NCI-H2081 treated with DMSO at 0.1 percent for 48 hours (cell line): ENCODE data around the gene HOXA7.

Experiments used
- DNase-seq: peaks from one replicate; lab custom pipeline; 2025; lab: John Stamatoyannopoulos, UW

The HOXA7 gene

DNA sequence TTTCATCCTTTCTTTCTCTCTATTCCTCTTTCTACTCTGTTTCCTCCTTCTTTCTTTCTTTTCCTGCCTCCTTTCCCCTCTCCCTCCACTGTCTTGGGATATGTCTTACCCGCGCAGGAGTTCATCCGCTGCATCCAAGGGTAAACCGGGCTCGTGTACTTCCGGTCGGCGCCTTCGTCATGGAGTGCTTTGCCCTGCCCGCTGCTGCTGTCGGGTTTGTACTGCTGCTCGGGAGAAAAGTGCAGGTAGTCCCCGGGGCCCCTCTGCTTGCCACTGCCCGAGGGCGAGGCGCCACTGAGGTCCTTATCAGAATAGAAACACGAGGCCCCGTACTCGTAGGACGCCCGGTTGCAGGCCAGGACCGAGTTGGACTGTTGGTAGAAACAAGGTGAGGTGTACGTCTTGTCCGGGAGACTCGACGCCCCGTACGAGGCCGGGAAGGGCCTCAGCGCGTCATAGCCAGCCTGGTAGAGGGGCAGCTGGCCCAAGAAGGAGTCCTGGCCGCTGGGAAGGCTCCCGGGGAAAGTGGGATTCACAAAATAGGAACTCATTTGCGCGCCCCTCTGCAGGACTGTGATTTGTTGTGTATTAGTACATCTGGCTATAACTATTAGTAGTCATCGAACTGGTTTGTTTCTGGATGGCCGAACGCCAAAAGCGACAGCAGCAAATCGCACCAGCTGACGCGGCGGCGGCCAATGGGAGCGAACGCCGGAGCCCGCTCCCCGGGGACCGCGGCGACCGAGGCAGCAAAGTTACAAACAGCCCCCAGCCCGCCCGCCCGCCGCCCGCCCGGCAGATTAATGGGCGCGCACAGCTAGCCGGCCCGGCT is 9.1 kb downstream of the HOXA7 start, which contains the start of gene HOXA6:
Gene HOXA6, minus strand, starts transcription at position 576 of the 832 bp plus-strand sequence. Its CDS starts 25 bp downstream, at position 551.
- DNase-seq = no peak

DNA sequence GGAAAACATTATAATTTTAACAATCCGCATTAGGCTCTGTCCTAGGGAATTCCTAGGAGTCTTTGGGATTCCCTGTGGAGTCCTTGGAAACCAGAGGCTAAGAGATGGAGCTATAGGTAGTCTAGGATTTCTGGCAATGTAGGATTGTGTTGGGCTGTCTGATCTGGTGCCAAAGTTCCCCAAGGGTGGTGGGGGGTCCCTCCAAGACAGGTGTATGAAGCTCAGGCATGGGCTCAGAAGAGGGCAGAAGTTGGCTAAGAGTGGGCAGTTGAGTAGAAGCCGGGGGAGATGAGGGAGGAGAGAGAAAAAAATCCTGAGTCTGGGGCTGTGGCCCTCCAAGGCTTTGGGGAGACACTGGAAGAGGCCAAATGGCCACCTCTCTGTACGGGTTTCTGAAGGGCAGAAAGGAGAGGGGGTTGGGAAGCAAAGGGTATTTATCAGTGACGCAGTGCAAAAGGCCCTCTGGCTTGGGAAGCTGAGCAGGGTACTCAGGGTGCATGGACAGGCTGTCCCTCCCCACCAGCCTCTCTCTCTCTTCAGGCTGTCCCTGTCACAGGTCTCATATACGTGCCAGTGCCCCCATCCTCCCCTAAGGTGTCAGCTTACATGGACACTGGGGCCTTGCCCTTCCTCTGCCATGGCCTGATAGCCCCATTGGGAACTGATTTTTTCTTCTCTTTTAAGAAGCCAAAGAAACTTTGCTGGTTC is 9.8 kb downstream of the HOXA7 start:
- DNase-seq = no peak

DNA sequence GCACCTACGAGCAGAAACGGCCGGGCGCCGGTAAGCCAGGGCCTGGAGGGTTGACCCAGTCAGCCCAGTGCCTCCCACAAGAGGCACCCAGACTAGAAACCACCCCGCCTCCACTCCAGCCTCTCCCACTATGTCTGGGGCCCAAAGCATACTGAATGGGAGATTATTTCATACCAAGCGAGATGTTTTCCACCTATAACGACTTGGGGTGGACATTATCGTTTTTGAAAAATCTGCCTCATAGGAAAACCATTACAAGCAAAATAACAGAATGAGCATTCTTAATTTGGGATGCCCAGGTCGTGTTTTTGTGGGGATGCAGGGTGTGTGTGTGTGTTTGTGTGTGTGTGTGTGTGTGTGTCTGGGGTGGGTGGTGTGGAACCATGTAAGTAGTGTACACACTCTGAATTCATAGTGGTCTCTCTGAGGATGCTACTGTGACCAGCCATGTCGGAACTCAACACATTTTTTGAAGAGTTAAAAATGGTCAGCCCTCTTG is 10.5 kb downstream of the HOXA7 start:
- no peak for DNase-seq

DNA sequence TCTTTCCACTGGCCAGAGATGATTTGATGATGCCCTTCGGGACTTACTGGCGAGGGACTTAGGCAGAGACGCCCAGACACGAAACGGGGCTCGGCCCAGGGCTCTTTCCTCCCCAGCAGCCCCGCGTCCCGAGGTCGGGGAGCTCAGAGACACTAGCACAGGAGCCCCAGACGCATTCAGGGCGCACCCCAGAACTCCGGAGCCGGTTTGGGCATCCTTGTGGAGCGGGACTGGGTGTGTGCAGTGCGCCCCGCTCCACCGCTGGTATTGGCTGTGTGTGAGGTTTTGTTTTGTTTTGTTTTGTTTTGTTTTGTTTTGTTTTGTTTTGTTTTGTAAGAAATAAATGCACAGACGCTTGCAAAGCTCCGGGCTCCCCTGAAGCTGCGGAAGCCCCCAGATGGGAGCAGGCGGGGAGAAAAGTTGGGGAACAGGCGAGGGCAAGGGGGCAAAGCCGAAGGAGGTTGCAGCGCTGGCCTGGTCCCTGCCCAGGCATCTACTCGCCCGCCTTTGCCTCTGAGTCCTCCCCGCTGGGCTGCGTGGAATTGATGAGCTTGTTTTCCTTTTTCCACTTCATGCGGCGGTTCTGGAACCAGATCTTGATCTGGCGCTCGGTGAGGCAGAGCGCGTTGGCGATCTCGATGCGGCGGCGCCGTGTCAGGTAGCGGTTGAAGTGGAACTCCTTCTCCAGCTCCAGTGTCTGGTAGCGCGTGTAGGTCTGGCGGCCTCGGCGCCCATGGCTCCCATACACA is 11.1 kb downstream of the HOXA7 start:
- DNase-seq = no peak

DNA sequence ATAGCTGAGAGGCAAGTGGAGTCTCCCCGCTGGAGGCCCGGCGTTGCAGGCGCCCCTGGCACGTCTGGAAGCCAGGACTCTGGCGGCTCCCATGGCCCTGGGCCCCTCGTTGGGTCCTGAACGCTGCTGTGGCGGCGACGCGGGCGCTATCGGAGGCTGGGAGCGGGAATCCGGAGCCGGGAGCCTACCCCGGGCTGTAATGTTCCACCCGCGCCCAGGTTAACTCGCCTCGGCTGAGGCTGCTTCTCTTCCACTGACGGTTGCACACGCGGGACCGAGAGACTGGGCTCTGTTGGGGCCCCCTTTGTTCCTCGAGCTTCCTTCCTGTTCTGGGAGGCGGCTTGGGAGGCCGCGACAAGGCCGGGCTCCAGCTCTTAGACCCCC is 11.7 kb downstream of the HOXA7 start:
- DNase-seq = no peak

DNA sequence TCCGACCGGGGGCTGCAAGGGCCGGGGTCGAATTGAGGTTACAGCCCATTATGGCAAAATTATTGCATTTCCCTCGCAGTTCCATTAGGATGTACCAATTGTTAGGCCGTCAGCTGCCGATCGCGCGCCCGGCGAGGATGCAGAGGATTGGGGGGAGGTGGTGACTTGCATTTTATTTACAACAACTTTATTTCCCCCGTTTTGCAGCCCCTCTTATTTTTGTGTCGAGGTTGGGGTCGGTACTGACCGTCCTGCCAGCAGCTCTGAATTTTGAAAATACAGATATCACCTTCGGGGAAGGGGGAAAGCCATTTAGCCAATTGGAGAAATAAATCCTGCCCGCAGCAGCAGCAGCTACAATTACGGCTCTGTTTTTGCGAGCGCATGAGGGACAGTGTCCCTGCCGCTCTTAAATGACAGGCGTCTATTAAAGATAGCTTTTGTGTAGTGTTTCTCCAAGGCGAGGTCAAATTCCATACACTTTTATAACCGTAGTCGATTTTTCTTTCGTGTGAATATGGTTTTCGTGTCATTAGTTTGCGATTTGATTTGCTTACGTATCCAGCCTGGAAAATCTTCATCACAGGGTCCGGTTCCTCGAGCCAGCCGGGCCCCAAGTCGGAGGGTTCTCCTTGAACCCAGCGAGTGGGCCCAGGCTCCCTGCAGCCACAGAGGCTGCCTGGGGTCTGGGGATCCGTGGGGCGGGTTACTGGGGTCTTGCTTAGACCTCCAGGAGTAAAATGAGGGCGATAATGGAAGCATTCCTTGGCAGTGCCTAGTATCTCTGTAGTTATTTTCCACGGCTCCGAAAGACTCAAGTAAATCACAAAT is 12.3 kb downstream of the HOXA7 start:
- no peak for DNase-seq

DNA sequence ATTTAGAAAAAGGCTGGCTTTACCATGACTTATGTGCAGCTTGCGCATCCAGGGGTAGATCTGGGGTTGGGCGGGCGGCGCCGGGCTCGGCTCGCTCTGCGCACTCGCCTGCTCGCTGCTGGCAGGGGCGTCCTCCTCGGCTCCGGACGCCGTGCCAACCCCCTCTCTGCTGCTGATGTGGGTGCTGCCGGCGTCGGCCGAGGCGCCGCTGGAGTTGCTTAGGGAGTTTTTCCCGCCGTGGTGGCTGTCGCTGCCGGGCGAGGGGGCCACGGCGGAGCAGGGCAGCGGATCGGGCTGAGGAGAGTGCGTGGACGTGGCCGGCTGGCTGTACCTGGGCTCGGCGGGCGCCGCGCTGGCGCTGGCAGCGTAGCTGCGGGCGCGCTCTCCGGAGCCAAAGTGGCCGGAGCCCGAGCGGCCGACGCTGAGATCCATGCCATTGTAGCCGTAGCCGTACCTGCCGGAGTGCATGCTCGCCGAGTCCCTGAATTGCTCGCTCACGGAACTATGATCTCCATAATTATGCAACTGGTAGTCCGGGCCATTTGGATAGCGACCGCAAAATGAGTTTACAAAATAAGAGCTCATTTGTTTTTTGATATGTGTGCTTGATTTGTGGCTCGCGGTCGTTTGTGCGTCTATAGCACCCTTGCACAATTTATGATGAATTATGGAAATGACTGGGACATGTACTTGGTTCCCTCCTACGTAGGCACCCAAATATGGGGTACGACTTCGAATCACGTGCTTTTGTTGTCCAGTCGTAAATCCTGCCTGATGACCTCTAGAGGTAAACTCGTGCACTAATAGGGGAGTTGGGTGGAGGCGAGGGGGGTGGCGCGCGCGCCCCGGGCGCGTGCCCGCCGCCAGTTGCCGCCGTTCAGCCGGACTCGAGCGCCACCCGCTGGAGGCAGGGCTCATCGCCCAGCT is 13.2 kb downstream of the HOXA7 start, which contains the start of gene HOXA5:
Gene HOXA5, minus strand, starts transcription at position 659 of the 927 bp plus-strand sequence. Its CDS starts 74 bp downstream, at position 585.
- DNase-seq = no peak

DNA sequence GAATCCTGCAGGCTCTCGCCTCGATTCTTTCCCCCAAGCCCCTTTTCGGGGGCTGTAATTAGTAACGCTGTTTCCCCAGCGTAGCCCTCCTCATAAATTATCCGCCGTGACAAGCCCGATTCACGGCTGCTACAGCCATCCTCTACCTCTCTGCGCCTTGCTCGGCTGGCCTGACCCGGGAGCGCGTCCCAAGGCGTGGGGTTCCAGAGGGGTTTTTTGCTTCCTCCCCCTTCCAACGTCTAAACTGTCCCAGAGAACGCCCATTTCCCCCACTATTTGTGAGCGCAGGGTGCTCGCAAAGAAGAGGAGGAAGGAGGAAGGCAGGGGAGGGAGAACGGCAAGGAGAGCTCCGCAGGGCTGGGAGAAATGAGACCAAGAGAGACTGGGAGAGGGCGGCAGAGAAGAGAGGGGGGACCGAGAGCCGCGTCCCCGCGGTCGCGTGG is 13.9 kb downstream of the HOXA7 start:
- no peak for DNase-seq

DNA sequence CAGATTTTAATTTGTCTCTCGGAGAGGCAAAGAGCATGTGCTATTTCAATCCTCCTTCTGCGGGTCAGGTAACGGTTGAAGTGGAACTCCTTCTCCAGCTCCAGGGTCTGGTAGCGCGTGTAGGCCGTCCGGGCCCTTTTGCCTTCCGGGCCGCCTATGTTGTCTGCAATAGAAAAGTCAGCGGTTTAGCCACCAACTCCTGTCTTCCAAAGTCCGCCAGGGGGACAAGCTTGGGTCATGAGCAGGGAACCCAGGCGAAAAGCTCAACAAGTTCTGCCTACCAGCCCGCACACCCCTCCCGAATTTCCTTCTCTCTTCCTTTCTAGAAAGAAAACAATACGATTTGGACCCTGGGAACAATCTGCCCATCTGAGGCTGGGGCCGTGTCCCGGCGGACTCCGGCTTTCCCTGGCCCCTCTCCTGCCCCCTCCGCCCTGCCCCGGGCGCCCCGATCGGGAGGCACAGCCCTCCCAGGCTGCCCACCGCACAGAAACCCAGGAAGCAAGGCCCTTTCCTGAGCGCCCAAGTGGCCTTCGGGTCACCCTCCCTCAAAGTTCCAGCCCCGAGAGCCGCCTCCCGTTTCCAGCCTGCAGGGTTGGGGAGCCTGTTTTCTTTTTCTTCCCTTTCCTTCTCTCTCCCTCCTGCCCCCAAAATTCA is 14.4 kb downstream of the HOXA7 start:
- DNase-seq = no peak

DNA sequence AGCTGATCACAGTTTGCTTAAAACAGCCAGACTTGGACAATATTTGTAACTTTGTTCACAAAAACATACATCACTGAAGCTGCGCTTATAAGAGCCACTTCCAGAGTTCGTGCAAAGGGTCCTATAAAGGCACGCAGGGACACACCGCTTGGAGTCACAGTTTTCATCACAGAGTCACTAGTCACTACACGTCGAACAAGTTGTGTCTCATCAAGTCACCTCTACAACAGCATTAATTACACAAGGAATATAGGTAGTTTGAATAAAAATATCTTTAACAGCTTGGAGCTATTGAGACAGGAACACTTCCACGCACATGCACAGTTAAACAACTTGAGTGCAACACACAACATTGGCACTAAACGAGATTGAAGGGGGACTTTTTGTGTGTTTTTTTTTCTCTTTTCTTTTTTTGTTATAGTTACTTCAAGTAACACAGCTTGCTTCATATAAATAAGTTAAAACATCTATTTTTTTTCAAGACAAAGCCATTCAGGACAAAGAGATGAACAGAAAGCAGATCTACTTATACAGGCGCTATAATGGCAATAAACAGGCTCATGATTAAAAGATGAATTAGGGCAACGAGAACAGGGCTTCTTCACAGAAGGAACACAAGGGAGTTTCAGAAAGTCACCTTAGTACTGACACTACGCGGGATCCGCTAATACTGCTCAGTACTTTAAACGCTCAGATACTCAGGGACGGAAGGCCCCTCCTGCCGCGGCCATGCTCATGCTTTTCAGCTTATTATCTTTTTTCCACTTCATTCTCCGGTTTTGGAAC is 15.1 kb downstream of the HOXA7 start:
- no peak for DNase-seq

DNA sequence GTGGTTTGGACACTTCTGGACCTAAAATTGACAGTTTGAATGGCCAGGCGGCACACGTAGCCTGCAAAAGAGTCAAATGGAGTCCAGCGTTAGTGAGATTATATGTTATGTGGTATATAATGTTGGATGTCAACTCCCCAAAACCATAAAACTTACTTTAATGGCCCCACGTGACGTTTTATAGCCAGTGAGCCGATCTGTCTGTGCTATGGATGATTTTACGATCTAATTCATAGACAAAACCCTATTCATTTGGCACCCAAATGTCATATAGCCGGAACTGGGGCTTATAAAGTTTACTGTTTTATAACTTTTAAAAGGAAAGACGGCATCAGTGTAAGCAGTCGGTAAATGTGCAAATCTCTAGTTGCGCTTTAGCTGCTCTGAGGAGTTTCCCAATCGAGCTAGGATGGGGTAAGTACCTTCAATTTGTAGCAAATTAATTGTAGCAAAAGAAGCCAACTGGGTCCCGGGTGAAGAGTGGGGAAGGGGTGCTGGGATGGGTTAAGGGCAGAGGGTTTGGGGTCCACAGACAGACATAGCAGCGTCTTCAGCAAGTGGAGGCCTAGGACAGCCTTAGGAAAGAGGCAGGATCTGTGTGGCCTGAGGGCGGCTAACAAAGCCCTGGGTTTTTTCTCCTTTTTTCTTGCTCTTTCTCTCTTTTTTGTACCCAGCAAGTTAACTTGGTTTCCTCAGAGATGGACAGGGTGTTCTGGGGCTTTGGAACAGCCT is 16.2 kb downstream of the HOXA7 start:
- no peak for DNase-seq

DNA sequence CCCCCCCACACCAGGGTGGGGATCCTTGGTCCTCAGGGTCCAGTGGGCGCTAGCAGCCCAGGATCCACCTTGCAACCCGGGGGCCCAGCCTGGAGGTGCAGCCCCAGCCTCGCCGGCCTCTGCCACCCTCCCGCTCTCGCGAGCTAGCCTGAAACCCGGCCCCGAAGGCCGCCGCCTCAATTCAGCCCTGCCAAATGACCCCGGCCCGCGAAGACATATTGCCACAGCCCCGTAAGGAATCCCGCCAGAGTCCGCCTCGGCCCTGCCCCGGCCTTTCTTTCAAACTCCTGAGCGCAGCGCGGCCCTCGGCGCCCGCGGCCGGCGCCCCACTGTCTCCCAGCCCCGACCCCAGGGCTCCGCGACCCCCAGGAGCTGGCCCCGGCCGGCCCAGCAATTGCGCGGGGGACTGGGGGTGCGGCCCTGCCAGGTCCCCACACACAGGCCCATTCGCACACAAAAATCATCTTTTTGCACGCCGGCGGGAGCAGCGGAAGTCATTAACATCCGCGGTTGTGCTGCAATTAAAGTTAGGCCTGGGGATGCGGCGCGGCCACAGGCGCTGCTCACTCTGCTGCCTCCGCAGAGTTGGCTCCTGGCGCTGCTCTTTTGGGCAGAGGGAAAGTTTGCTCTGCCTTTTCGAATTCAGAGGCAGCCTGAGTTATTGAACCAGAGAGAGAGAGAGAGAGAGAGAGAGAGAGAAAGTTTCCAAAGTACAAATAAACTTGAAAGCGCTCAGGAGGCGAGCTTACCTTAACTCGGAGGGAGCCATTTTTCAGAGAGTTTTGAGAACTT is 16.9 kb downstream of the HOXA7 start:
- DNase-seq = no peak

DNA sequence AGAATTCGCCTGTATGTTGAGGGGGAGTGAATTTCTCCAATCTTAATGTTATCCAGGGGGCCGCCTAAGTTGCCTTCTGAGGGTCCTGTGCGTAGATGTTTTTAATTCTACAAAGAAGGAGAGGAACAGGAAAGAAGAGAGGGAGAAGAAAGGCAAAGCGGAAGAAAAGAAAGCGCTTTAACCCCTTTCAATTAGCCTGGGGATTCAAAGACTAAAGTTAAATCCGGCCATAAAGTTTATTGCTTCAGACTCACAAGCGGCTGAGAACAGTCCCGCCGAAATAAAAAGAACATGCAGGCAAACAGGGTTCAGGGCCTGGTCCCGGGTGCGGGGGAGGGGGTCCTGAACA is 17.5 kb downstream of the HOXA7 start:
- DNase-seq = no peak

DNA sequence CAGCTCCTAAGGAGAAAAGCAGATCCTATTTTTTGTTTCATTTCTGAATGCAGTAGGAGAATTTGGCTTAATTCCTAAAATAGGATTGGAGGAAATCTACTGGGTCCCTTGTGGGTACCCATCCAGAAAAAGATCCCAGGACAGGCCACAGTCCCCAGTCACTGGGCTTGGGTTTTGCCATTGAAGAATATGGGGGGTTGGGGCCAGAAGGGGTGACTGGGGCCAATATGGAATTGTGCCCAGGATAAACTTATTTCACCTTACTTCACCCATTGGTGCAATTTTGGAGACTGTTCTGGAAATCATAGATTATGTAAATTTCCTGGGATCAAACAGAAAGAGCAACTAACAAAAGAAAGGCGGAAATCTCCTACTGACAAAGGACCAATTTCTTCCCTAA is 18.0 kb downstream of the HOXA7 start:
- DNase-seq = no peak

DNA sequence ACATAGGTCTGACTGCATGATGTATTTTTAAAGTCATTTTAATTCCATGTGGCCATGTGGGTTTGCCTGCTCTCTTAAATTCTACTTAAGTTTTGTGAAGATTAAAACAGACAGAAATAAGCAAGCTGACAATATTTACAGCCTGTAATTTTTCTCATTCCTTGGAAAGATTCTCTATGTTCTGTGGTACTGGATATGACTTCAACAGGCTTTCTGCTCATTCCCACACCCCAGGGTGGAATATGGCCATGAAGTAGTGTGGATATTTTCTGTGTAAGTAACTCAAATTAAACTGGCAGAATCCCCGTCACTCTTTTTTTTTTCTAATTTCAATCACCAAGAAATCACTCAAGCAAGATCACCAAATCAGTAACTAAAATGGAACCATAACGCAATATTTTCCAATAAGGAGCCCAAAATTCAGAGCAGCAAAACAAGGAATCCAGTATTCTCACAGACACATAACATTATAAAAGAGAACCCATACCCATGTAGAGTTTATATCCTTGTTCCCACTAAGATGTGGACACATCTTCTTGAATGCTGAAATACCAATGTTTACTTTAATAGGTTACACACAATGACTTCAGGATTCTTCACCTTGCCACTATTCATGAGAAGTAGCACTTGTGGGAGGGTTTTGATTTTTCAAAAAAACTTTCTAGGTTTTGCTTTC is 18.7 kb downstream of the HOXA7 start:
- no peak for DNase-seq

DNA sequence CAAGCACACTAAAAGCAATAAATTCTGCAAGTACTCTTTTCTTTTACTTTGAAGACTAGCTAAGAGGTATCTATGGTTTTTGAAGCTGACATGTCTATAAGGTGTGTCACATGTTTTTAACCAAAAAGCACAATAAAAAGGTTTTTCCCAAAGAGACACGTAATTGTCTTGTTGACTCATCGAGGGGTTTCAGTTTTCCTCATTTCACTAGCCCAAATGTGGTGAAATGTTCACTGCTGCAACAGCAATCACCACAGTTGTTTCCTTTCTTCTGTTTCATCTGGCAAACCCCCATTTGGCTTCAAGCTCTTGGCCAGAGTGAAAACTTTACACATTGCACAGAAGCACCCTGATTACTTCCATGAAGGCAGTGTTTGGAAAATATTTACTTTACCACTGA is 22.1 kb downstream of the HOXA7 start:
- DNase-seq = no peak
